Lower leg skin (tissue), 3 donors: ENCODE data around the gene PICALM.

Experiments
- POLR2A ChIP-seq, 2 donors: fragments of 450-650 bp; IDR thresholded peaks; one replicate each; pipeline ENCODE4 v1.6.1; 2016 to 2017; ENCODE audit warnings: antibody characterized with exemption in 2 of 2, mild to moderate bottlenecking in 1 of 2, moderate library complexity in 1 of 2
- TF ChIP-seq, protein P1 (sequence below), 3 donors: fragments of 450-650 bp; IDR thresholded peaks; one replicate each; pipeline ENCODE4 v1.5.1; 2016; ENCODE audit warnings: antibody characterized with exemption in 3 of 3, mild to moderate bottlenecking in 3 of 3, moderate library complexity in 2 of 3

DNA sequence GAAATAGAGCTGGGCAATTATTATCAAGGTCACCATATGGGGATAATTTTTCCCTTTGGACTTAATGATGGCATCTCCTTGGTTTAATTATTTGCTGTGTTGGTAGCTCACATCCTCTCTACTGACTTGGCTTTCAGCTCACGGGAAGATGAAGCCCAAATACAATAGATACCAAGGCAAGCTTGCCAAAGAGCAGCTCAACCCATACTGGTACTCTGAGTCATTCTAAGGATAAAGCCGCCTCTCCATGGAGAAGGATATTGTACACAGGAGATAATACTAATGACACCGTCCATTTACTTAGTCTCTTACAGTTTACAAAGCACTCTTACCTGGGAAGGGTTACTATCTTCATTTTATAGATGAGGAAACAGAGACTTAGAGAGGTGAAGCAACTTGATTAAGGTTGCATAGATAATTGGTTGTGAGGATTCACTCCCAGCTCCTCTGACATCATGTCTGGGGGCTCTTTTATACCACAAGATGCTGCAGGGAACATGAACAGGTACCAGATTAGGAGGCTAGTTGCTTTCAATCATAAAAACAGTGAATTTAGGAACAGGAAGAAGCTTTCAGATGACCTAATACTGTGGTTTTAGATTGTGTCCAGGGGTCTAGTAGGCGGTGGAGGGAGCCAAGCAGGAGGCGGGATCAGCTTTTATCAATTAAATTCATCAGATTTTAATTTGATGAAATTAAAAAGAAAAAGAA is 48.3 kb upstream of the PICALM start:
- TF ChIP-seq, protein P1, sequence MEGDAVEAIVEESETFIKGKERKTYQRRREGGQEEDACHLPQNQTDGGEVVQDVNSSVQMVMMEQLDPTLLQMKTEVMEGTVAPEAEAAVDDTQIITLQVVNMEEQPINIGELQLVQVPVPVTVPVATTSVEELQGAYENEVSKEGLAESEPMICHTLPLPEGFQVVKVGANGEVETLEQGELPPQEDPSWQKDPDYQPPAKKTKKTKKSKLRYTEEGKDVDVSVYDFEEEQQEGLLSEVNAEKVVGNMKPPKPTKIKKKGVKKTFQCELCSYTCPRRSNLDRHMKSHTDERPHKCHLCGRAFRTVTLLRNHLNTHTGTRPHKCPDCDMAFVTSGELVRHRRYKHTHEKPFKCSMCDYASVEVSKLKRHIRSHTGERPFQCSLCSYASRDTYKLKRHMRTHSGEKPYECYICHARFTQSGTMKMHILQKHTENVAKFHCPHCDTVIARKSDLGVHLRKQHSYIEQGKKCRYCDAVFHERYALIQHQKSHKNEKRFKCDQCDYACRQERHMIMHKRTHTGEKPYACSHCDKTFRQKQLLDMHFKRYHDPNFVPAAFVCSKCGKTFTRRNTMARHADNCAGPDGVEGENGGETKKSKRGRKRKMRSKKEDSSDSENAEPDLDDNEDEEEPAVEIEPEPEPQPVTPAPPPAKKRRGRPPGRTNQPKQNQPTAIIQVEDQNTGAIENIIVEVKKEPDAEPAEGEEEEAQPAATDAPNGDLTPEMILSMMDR (IDR thresholded peaks at IDR 0.05) = no peak
- no peak for TF ChIP-seq POLR2A (IDR thresholded peaks at IDR 0.05)
